WTC11 (cell line): ENCODE results near the gene ATG7. TPM values are rescaled to one million over a fixed set of nuclear protein-coding genes. Genes with fewer than 3 reads are reported as not detected.
"Not testable (repeated sequence)": the region's sequence is repeated elsewhere in the genome, so short reads cannot be mapped to it uniquely, and the experiment has no call there.

Experiments used
- ATAC-seq: fragments of 200-7000 bp; cut with Tn5 transposase; 2 replicates; pipeline ENCODE4 v1.10.0; 2021; ENCODE audit warnings: mild to moderate bottlenecking, moderate library complexity
- CTCF ChIA-PET: fragments of 300-600 bp; sonication (Branson Sonifier 250); formaldehyde crosslinking; loops from one replicate; lab custom pipeline; 2021; ENCODE audit warnings: antibody characterized with exemption; lab: Charles Lee
- POLR2A ChIA-PET: fragments of 350-600 bp; sonication (Branson Sonifier 250); formaldehyde crosslinking; loops from one replicate; lab custom pipeline; 2021; ENCODE audit warnings: antibody characterized with exemption; lab: Charles Lee
- DNase-seq: peaks from one replicate; pipeline ENCODE4 v3.0.0; 2021; ENCODE audit warnings: low spot score
- H3K27ac Mint-ChIP-seq: 2 replicates; pipeline ENCODE4 v1.8.0; 2021; ENCODE audit warnings: mixed read lengths
- H3K27me3 Mint-ChIP-seq: 2 replicates; pipeline ENCODE4 v1.8.0; 2021; ENCODE audit warnings: low read depth, mild to moderate bottlenecking, moderate library complexity, mixed read lengths
- H3K36me3 Mint-ChIP-seq: 2 replicates; pipeline ENCODE4 v1.8.0; 2021; ENCODE audit warnings: mixed read lengths
- H3K4me1 Mint-ChIP-seq: 2 replicates; pipeline ENCODE4 v1.8.0; 2022; ENCODE audit warnings: mixed read lengths
- H3K4me3 Mint-ChIP-seq: 2 replicates; pipeline ENCODE4 v1.8.0; 2021; ENCODE audit warnings: mild to moderate bottlenecking, moderate library complexity, mixed read lengths
- H3K9me3 Mint-ChIP-seq: 2 replicates; pipeline ENCODE4 v1.8.0; 2021; ENCODE audit warnings: mixed read lengths
- ATF2 ChIP-seq: sonication (generic); formaldehyde crosslinking; IDR thresholded peaks from 2 replicates; pipeline ENCODE4 v1.8.1; 2022; ENCODE audit warnings: low read depth, missing genetic modification reagents, borderline replicate concordance
- ATF3 ChIP-seq: sonication (generic); formaldehyde crosslinking; conservative IDR thresholded peaks from 2 replicates; pipeline ENCODE4 v1.8.1; 2022; ENCODE audit warnings: mild to moderate bottlenecking, missing genetic modification reagents
- CDX4 ChIP-seq: fragments of 250-450 bp; sonication (Bioruptor Pico); IDR thresholded peaks from 2 replicates; pipeline ENCODE4 v1.9.0; 2021; ENCODE audit warnings: moderate library complexity, mild to moderate bottlenecking, inconsistent platforms, borderline replicate concordance
- CREB1 ChIP-seq: sonication (generic); formaldehyde crosslinking; IDR thresholded peaks from 2 replicates; pipeline ENCODE4 v1.8.0; 2023; ENCODE audit warnings: mild to moderate bottlenecking, missing genetic modification reagents
- CREM ChIP-seq: sonication (generic); formaldehyde crosslinking; IDR thresholded peaks from 2 replicates; pipeline ENCODE4 v1.8.1; 2022; ENCODE audit warnings: mild to moderate bottlenecking, missing genetic modification reagents, moderate library complexity
- E2F1 ChIP-seq: sonication (generic); formaldehyde crosslinking; IDR thresholded peaks from 2 replicates; pipeline ENCODE4 v1.8.0; 2022; ENCODE audit warnings: mild to moderate bottlenecking, missing genetic modification reagents
- ESRRA ChIP-seq: sonication (generic); formaldehyde crosslinking; IDR thresholded peaks from 2 replicates; pipeline ENCODE4 v1.8.1; 2022; ENCODE audit warnings: mild to moderate bottlenecking, missing genetic modification reagents, borderline replicate concordance
- FOXJ3 ChIP-seq: sonication (generic); formaldehyde crosslinking; IDR thresholded peaks from 2 replicates; pipeline ENCODE4 v1.9.0; 2021; ENCODE audit warnings: missing genetic modification reagents, mild to moderate bottlenecking, borderline replicate concordance
- FOXK1 ChIP-seq: sonication (generic); formaldehyde crosslinking; IDR thresholded peaks from 2 replicates; pipeline ENCODE4 v1.8.0; 2022; ENCODE audit warnings: mild to moderate bottlenecking, moderate library complexity, missing genetic modification reagents
- FOXP1 ChIP-seq: sonication (generic); formaldehyde crosslinking; IDR thresholded peaks from 2 replicates; pipeline ENCODE4 v1.8.0; 2022; ENCODE audit warnings: missing genetic modification reagents, mild to moderate bottlenecking, moderate library complexity, borderline replicate concordance
- GRHL2 ChIP-seq: fragments of 250-450 bp; sonication (Bioruptor Pico); IDR thresholded peaks from 2 replicates; pipeline ENCODE4 v1.8.0; 2022; ENCODE audit warnings: mild to moderate bottlenecking, moderate library complexity; ENCODE audit not compliant: insufficient replicate concordance, severe bottlenecking
- HMGA2 ChIP-seq: fragments of 250-450 bp; sonication (Bioruptor Pico); IDR thresholded peaks from 2 replicates; pipeline ENCODE4 v1.4.0; 2021; ENCODE audit warnings: mild to moderate bottlenecking, moderate library complexity
- IRF1 ChIP-seq: sonication (generic); formaldehyde crosslinking; IDR thresholded peaks from 2 replicates; pipeline ENCODE4 v1.8.0; 2023; ENCODE audit warnings: missing genetic modification reagents
- MLX ChIP-seq: sonication (generic); formaldehyde crosslinking; IDR thresholded peaks from 2 replicates; pipeline ENCODE4 v1.8.1; 2023; ENCODE audit warnings: mild to moderate bottlenecking, missing genetic modification reagents, moderate library complexity
- NFE2L1 ChIP-seq: sonication (generic); formaldehyde crosslinking; IDR thresholded peaks from 2 replicates; pipeline ENCODE4 v1.8.1; 2023; ENCODE audit warnings: missing genetic modification reagents
- OVOL2 ChIP-seq: fragments of 250-450 bp; sonication (Bioruptor Pico); IDR thresholded peaks from 2 replicates; pipeline ENCODE4 v1.9.0; 2021; ENCODE audit warnings: mild to moderate bottlenecking, borderline replicate concordance
- SOX15 ChIP-seq: fragments of 250-450 bp; sonication (Bioruptor Pico); IDR thresholded peaks from 2 replicates; pipeline ENCODE4 v1.9.0; 2021; ENCODE audit warnings: mild to moderate bottlenecking
- TEAD4 ChIP-seq: sonication (generic); formaldehyde crosslinking; IDR thresholded peaks from 2 replicates; pipeline ENCODE4 v1.8.0; 2022; ENCODE audit warnings: mild to moderate bottlenecking, missing genetic modification reagents
- USF2 ChIP-seq: sonication (generic); formaldehyde crosslinking; IDR thresholded peaks from 2 replicates; pipeline ENCODE4 v1.8.1; 2023; ENCODE audit warnings: mild to moderate bottlenecking, missing genetic modification reagents, moderate library complexity
- ZMAT4 ChIP-seq: fragments of 250-450 bp; sonication (Bioruptor Pico); IDR thresholded peaks from 2 replicates; pipeline ENCODE4 v1.9.0; 2021; ENCODE audit warnings: mild to moderate bottlenecking
- ZNF263 ChIP-seq: sonication (generic); formaldehyde crosslinking; IDR thresholded peaks from 2 replicates; pipeline ENCODE4 v1.8.1; 2022; ENCODE audit warnings: low read depth, mild to moderate bottlenecking, moderate library complexity, missing genetic modification reagents
- ZNF281 ChIP-seq: sonication (generic); formaldehyde crosslinking; IDR thresholded peaks from 2 replicates; pipeline ENCODE4 v1.8.0; 2023; ENCODE audit warnings: mild to moderate bottlenecking, missing genetic modification reagents
- ZNF671 ChIP-seq: fragments of 250-450 bp; sonication (Bioruptor Pico); IDR thresholded peaks from 2 replicates; pipeline ENCODE4 v1.8.0; 2021; ENCODE audit warnings: mild to moderate bottlenecking
- total RNA-seq: library from RNA; stranded (reverse); gene quantifications from 3 replicates; pipeline ENCODE4 v1.2.3, GENCODE V29; 2021

The ATG7 gene
- total RNA-seq, 1 experiment from 2014 or later = 17.5 TPM

- Mint-ChIP-seq H3K27ac (no peak overlapping the region), H3K27me3 (no peaks in the 10 kb centered on the region), H3K4me3 (no peak overlapping the region), H3K9me3 (peaks cover 9% of the 10 kb centered on the region), H3K36me3 (no peaks in the 10 kb centered on the region), H3K4me1 (no peaks in the 10 kb centered on the region)
- ChIA-PET POLR2A (no interaction called here), CTCF (no interaction called here)
- TF ChIP-seq ESRRA (CRISPR knock-in tag) (no peak), ZMAT4 (CRISPR knock-in tag) (no peak), FOXP1 (CRISPR knock-in tag) (no peak), CREB1 (CRISPR knock-in tag) (no peak), SOX15 (no peak), FOXK1 (CRISPR knock-in tag) (no peak), CDX4 (CRISPR knock-in tag) (no peak), ZNF281 (CRISPR knock-in tag) (no peak), OVOL2 (no peak), CREM (CRISPR knock-in tag) (no peak), TEAD4 (CRISPR knock-in tag) (no peak), GRHL2 (CRISPR knock-in tag) (no peak), ZNF263 (no peak)
- no peak for ATAC-seq
- no peak for DNase-seq
Measured at GRCh38 chr3:11444404-11444803, 172.2 kb downstream of the ATG7 start.

- H3K9me3 Mint-ChIP-seq, H3K4me1 Mint-ChIP-seq, H3K4me3 Mint-ChIP-seq, ATAC-seq, H3K27me3 Mint-ChIP-seq, DNase-seq, H3K27ac Mint-ChIP-seq, POLR2A ChIA-PET, H3K36me3 Mint-ChIP-seq, CTCF ChIA-PET: not testable (repeated sequence)
Measured at GRCh38 chr3:11445193-11445592, 173.0 kb downstream of the ATG7 start.

GRCh38 chr3:11445883-11446282 is 173.7 kb downstream of the ATG7 start:
- no peak overlapping the region for H3K27ac Mint-ChIP-seq
- peaks cover 9% of the 10 kb centered on the region for H3K9me3 Mint-ChIP-seq
- H3K4me3 Mint-ChIP-seq = no peak overlapping the region
- TF ChIP-seq ATF3 (CRISPR knock-in tag) (no peak), NFE2L1 (CRISPR knock-in tag) (no peak), OVOL2 (no peak), ATF2 (no peak), USF2 (CRISPR knock-in tag) (no peak), E2F1 (CRISPR knock-in tag) (no peak), FOXP1 (CRISPR knock-in tag) (no peak), IRF1 (CRISPR knock-in tag) (no peak), ZMAT4 (CRISPR knock-in tag) (no peak), HMGA2 (CRISPR knock-in tag) (no peak), ESRRA (CRISPR knock-in tag) (no peak), ZNF671 (no peak), MLX (no peak), FOXJ3 (no peak)

More at GRCh38 chr3:11445883-11446282, 173.7 kb downstream of the ATG7 start:
- H3K36me3 Mint-ChIP-seq = no peaks in the 10 kb centered on the region
- POLR2A ChIA-PET = no interaction called here
- DNase-seq = no peak
- no peak for ATAC-seq
- CTCF ChIA-PET = no interaction called here
- no peaks in the 10 kb centered on the region for H3K27me3 Mint-ChIP-seq
- H3K4me1 Mint-ChIP-seq = no peaks in the 10 kb centered on the region
